Caco-2 (cell line): ENCODE data around the gene TM4SF20. TPM values are rescaled to one million over a fixed set of nuclear protein-coding genes. Genes with fewer than 3 reads are reported as not detected.

ENCODE experiments used
- BruUV-seq: library from RNA; stranded (reverse); fragments of 400-500 nt; replicated peaks from 2 replicates; lab custom pipeline; 2021; lab: Mats Ljungman, UMichigan
- CTCF ChIA-PET: fragments of 300-600 bp; sonication (Branson Sonifier 250); formaldehyde crosslinking; loops from one replicate; lab custom pipeline; 2022; ENCODE audit warnings: antibody characterized with exemption; lab: Charles Lee
- POLR2A ChIA-PET: fragments of 300-600 bp; sonication (Branson Sonifier 250); formaldehyde crosslinking; loops from one replicate; lab custom pipeline; 2022; ENCODE audit warnings: antibody characterized with exemption; lab: Charles Lee
- DNase-seq, 2 experiments: peaks; one replicate each; pipeline versions ENCODE4 v3.0.0 to v3.0.0-alpha.2; 2020 to 2022
- H3K27me3 ChIP-seq: replicated peaks from 2 replicates; pipeline ENCODE4 v1.6.0; 2011; ENCODE audit warnings: low read length; ENCODE audit not compliant: control insufficient read depth, insufficient read depth
- H3K36me3 ChIP-seq: 2 replicates; pipeline ENCODE4 v1.5.1; 2011; ENCODE audit warnings: low read length; ENCODE audit not compliant: control insufficient read depth, insufficient read depth
- H3K4me1 ChIP-seq: fragments of 250-450 bp; sonication (Bioruptor Pico); 2 replicates; pipeline ENCODE4 v1.5.1; 2020; ENCODE audit warnings: mild to moderate bottlenecking
- H3K4me3 ChIP-seq: 2 replicates; pipeline ENCODE4 v1.5.1; 2011; ENCODE audit warnings: low read depth, mild to moderate bottlenecking, control low read depth, low read length
- H3K9me3 ChIP-seq: fragments of 250-450 bp; sonication (Bioruptor Pico); 2 replicates; pipeline ENCODE4 v1.5.1; 2020; ENCODE audit warnings: mild to moderate bottlenecking, moderate library complexity
- H3K27ac Mint-ChIP-seq: one replicate; pipeline ENCODE4 v1.8.0; 2022; ENCODE audit warnings: mixed read lengths; ENCODE audit not compliant: unreplicated experiment
- H3K27me3 Mint-ChIP-seq: one replicate; pipeline ENCODE4 v1.8.0; 2022; ENCODE audit warnings: mixed read lengths; ENCODE audit not compliant: insufficient read depth, unreplicated experiment
- H3K36me3 Mint-ChIP-seq: one replicate; pipeline ENCODE4 v1.8.0; 2022; ENCODE audit warnings: mild to moderate bottlenecking, mixed read lengths; ENCODE audit not compliant: insufficient read depth, unreplicated experiment
- H3K4me1 Mint-ChIP-seq: one replicate; pipeline ENCODE4 v1.8.0; 2022; ENCODE audit warnings: low read depth, mixed read lengths; ENCODE audit not compliant: unreplicated experiment
- H3K4me3 Mint-ChIP-seq: one replicate; pipeline ENCODE4 v1.8.0; 2022; ENCODE audit warnings: mild to moderate bottlenecking, moderate library complexity, mixed read lengths; ENCODE audit not compliant: unreplicated experiment
- H3K9me3 Mint-ChIP-seq: one replicate; pipeline ENCODE4 v1.8.0; 2022; ENCODE audit warnings: mixed read lengths; ENCODE audit not compliant: unreplicated experiment
- CTCF ChIP-seq, 2 experiments: fragments of 200-600 bp in 1 of 2; IDR thresholded peaks; 1 replicate in 1 of 2; 2 replicates in 1 of 2; pipeline versions ENCODE4 v1.5.1 to v1.8.0; 2011 to 2022; ENCODE audit warnings: antibody characterized with exemption in 1 of 2, control low read depth in 1 of 2, inconsistent platforms in 1 of 2, low read depth in 1 of 2, low read length in 1 of 2, mild to moderate bottlenecking in 1 of 2, moderate library complexity in 1 of 2; ENCODE audit not compliant: insufficient read depth in 1 of 2, severe bottlenecking in 1 of 2, unreplicated experiment in 1 of 2
- intact Hi-C: fragments of 100-400 bp; cut with micrococcal nuclease; formaldehyde crosslinking; loops from one replicate; pipeline ENCODE4 v1.10.0; 2022; ENCODE audit not compliant: unreplicated experiment
- total RNA-seq: library from RNA; stranded (reverse); gene quantifications from 2 replicates; pipeline ENCODE4 v1.2.3, GENCODE V29; 2022

The TM4SF20 gene
- total RNA-seq, 1 experiment from 2014 or later = 0.20 TPM

GRCh38 chr2:227312579-227312978, 66.5 kb downstream of the TM4SF20 start:
- Mint-ChIP-seq H3K4me3 (no peak overlapping the region), H3K27ac (no peak overlapping the region), H3K36me3 (peaks cover 5% of the 10 kb centered on the region), H3K4me1 (peaks cover 13% of the 10 kb centered on the region), H3K27me3 (no peaks in the 10 kb centered on the region), H3K9me3 (peaks cover 10% of the 10 kb centered on the region)
- TF ChIP-seq CTCF (IDR thresholded peaks at IDR 0.05; ENCODE audit: insufficient read depth in 1 of 2, low read depth in 1 of 2, low read length in 1 of 2, severe bottlenecking in 1 of 2, unreplicated experiment in 1 of 2) = no peak
- H3K9me3 ChIP-seq = no peaks in the 10 kb centered on the region
- ChIA-PET POLR2A (no interaction called here), CTCF (no interaction called here)
- no TSS peak for BruUV-seq
- intact Hi-C loops = loop anchor here (5.0 kb wide), 1 partner anchor 185 kb away; no protein-coding TSS in a partner anchor
- H3K27me3 ChIP-seq = no peaks in the 10 kb centered on the region
- no peaks in the 10 kb centered on the region for H3K36me3 ChIP-seq
- no peak overlapping the region for H3K4me3 ChIP-seq
- DNase-seq = no peak
- peaks cover 54% of the 10 kb centered on the region for H3K4me1 ChIP-seq

Other genes starting within 250 kb of the TM4SF20 start
- gene COL4A4, start 215.1 kb downstream of the TM4SF20 start, total RNA-seq = 8.7 and 9.5 TPM in 2 replicates
- gene COL4A3, start 214.7 kb downstream of the TM4SF20 start, total RNA-seq = 4.2 and 4.7 TPM in 2 replicates
- 161 TPM in 2 replicates for gene MFF, start 54.1 kb downstream of the TM4SF20 start, total RNA-seq
- gene SCYGR1, start 8.6 kb upstream of the TM4SF20 start, total RNA-seq = not detected in 2 replicates
- 73.1 and 73.2 TPM in 2 replicates for gene AGFG1, start 92.8 kb upstream of the TM4SF20 start, total RNA-seq
- not detected in 2 replicates for gene SCYGR2, start 219.6 kb upstream of the TM4SF20 start, total RNA-seq
- not detected in 2 replicates for gene SCYGR3, start 235.5 kb upstream of the TM4SF20 start, total RNA-seq
- gene SCYGR4, start 238.2 kb upstream of the TM4SF20 start, total RNA-seq = not detected in 2 replicates